Measurements from ENCODE around the gene RASGRP2. TPM values are rescaled to one million over a fixed set of nuclear protein-coding genes. Genes with fewer than 3 reads are reported as not detected.
A peak's percentile ranks its signal among the peaks of the same experiment; 100 is the strongest.

Gene RASGRP2
- total and polyA plus RNA-seq, 2 of the 8 experiments (the other 6 are each of a cell fraction or from before 2014, with no cell fraction given), result 40.6 to 45.7 TPM

- Histone ChIP-seq H3K18ac (ENCODE audit: extremely low read depth, low read length) (peak overlapping the region; percentile 95), H4K91ac (replicated peaks; ENCODE audit: insufficient read length, low read length) (peak overlapping the region; percentile 67), H4K20me1 (replicated peaks in 1 of 2; ENCODE audit: control insufficient read depth in 1 of 2, insufficient read depth in 2 of 2, low read length in 2 of 2) (peaks cover 11 to 19% of the 10 kb centered on the region in 2 experiments)
- no peak for TF ChIP-seq CBX8 (IDR thresholded peaks at IDR 0.05; ENCODE audit: borderline replicate concordance, low read depth, low read length)
- TF ChIP-seq RBBP5 (IDR thresholded peaks at IDR 0.05; ENCODE audit: borderline replicate concordance, low read depth, low read length), result no peak; the same call in 1 of the 2 replicates
- peak; percentile 64 to 86; a peak in 3 of 4 replicates for TF ChIP-seq SIN3A (conservative IDR thresholded peaks at IDR 0.05 in 1 of 2, IDR thresholded peaks at IDR 0.05 in 1 of 2; ENCODE audit: low read depth in 1 of 2, low read length in 2 of 2)
- TF ChIP-seq CREB1 (IDR thresholded peaks at IDR 0.05), result peak; percentile 51
Observed at GRCh38 chr11:64762674-64763525, 19.0 kb upstream of the RASGRP2 start.

More at GRCh38 chr11:64762674-64763525, 19.0 kb upstream of the RASGRP2 start:
- Histone ChIP-seq H4K5ac (ENCODE audit: insufficient read length, low read depth, low read length) (peak overlapping the region; percentile 61), H2BK12ac (ENCODE audit: low read depth, low read length) (peak overlapping the region; percentile 72), H3K4ac (replicated peaks; ENCODE audit: insufficient read length, low read depth, low read length) (peak overlapping the region; percentile 34), H2BK120ac (replicated peaks; ENCODE audit: low read depth, low read length) (peak overlapping the region; percentile 27), H2BK5ac (ENCODE audit: low read depth, low read length) (peak overlapping the region; percentile 100), H3K23ac (ENCODE audit: insufficient read length) (no peak overlapping the region), H3K4me2 (ENCODE audit: insufficient read depth in 1 of 2, low read depth in 2 of 2, low read length in 2 of 2) (peak overlapping the region; percentile 56 to 70), H3K9me3 (ENCODE audit: insufficient read depth in 2 of 2, low read depth in 1 of 2, low read length in 1 of 2) (no peaks in the 10 kb centered on the region), H3K9ac (replicated peaks in 1 of 4; ENCODE audit: extremely low read depth in 1 of 4, low read depth in 3 of 4, low read length in 3 of 4) (peak overlapping the region in 2 of 4 experiments; percentile 51 to 56; a peak in 4 of 7 replicates), H3K14ac (ENCODE audit: insufficient read length) (no peak overlapping the region), H2AFZ (ENCODE audit: low read length) (no peak overlapping the region), H3K4me1 (replicated peaks in 1 of 4; ENCODE audit: control insufficient read depth in 3 of 4, insufficient read depth in 4 of 4, low read length in 3 of 4) (peaks cover 26 to 77% (median 64%) of the 10 kb centered on the region in 4 experiments), H4K8ac (ENCODE audit: extremely low read depth, insufficient read depth, low read length) (0 out of 2 replicates have a peak overlapping the region, but pooled peaks have one; percentile 4), H3K79me1 (ENCODE audit: low read depth, low read length) (peaks cover 3% of the 10 kb centered on the region), H3K36me3 (ENCODE audit: control insufficient read depth in 2 of 4, insufficient read depth in 4 of 4, low read length in 3 of 4) (peaks cover 20 to 44% (median 33%) of the 10 kb centered on the region in 4 experiments), H2BK20ac (ENCODE audit: low read length) (peak overlapping the region; percentile 75), H2BK15ac (ENCODE audit: low read length) (no peak overlapping the region; the same call in 1 of the 2 replicates), H3K27ac (ENCODE audit: low read depth, low read length) (peak overlapping the region; percentile 86), H3K4me3 (ENCODE audit: extremely low read depth in 1 of 4, insufficient read depth in 2 of 4, low read depth in 3 of 4, low read length in 4 of 4) (peak overlapping the region in 3 of 4 experiments; percentile 14 to 36 (median 29); a peak in 4 of 8 replicates), H3K23me2 (ENCODE audit: low read depth, low read length) (no peaks in the 10 kb centered on the region), H3K79me2 (ENCODE audit: control insufficient read depth in 1 of 2, insufficient read depth in 2 of 2, low read length in 2 of 2) (peaks cover 0 to 11% of the 10 kb centered on the region in 2 experiments; a peak in 1 of 4 replicates), H2AK5ac (ENCODE audit: low read depth, low read length) (no peak overlapping the region), H3K27me3 (replicated peaks in 1 of 4; ENCODE audit: control insufficient read depth in 3 of 4, extremely low read depth in 1 of 4, insufficient read depth in 3 of 4, low read length in 3 of 4) (no peaks in the 10 kb centered on the region), H3K56ac (replicated peaks; ENCODE audit: insufficient read length, low read depth, low read length) (peak overlapping the region; percentile 27)
- WGBS, 2 experiments (ENCODE audit: extremely low coverage in 1 of 2, insufficient coverage in 1 of 2, insufficient read length in 1 of 2, insufficient replicate concordance in 2 of 2, low coverage in 1 of 2, low lambda C conversion rate in 2 of 2, missing lambda C conversion rate in 1 of 2), result 9% methylated on average over 13 of the region's 13 CpGs; no CpG with 5 or more reads in 1 of the 2 experiments
- DNase-seq (ENCODE audit: low read depth in 1 of 2, low spot score in 2 of 2) (peak in 1 of 2 experiments; percentile 71), FAIRE-seq (peak; percentile 89)
- CTCF ChIA-PET (ENCODE audit: partially characterized antibody), result interaction anchor here (0.7 to 23.6 kb wide), 8 partner anchors 8 to 314 kb away, joined by 3 to 376 read pairs (median 4); partner anchors contain the start of gene RASGRP2
- POLR2A ChIA-PET (ENCODE audit: partially characterized antibody), result interaction anchor here (0.6 to 42.9 kb wide), 17 partner anchors 3 to 373 kb away, joined by 3 to 1087 read pairs (median 3); partner anchors contain the start of genes FAU, MRPL49, PYGM and RASGRP2
